NCI-H82 treated with DMSO at 0.1 percent for 48 hours (cell line): ENCODE data around the gene HEXB.
"Not testable (repeated sequence)": the region's sequence is repeated elsewhere in the genome, so short reads cannot be mapped to it uniquely, and the experiment has no call there.

Source experiments
- DNase-seq: peaks from one replicate; lab custom pipeline; 2025; ENCODE audit not compliant: unreplicated experiment; lab: John Stamatoyannopoulos, UW

HEXB gene

GRCh38 chr5:74725331-74725730 lies 40.3 kb downstream of the HEXB start:
- DNase-seq: no peak

- DNase-seq: no peak
Observed at GRCh38 chr5:74736759-74737158, 51.7 kb downstream of the HEXB start.

- no peak for DNase-seq
Observed at GRCh38 chr5:74738406-74738805, 53.4 kb downstream of the HEXB start.

- DNase-seq: not testable (repeated sequence)
Observed at GRCh38 chr5:74748742-74749141, 63.7 kb downstream of the HEXB start.

- no peak for DNase-seq
Observed at GRCh38 chr5:74761241-74761640, 76.2 kb downstream of the HEXB start.

- DNase-seq: no peak
Observed at GRCh38 chr5:74762599-74762998, 77.6 kb downstream of the HEXB start.

- DNase-seq: no peak
Observed at GRCh38 chr5:74763504-74763903, 78.5 kb downstream of the HEXB start.

- no peak for DNase-seq
Observed at GRCh38 chr5:74765201-74765600, 80.2 kb downstream of the HEXB start.

GRCh38 chr5:74765929-74766328 lies 80.9 kb downstream of the HEXB start:
- no peak for DNase-seq

- peak; percentile 13 for DNase-seq
Observed at GRCh38 chr5:74766418-74766848, 81.4 kb downstream of the HEXB start.

- peak; percentile 67 for DNase-seq
Observed at GRCh38 chr5:74766849-74767578, 82.0 kb downstream of the HEXB start, which contains the start of the genes GFM2 and NSA2. Gene GFM2 (minus strand): TSS chr5:74767117. CDS start chr5:74763742, 3,375 bp downstream. Gene NSA2 (plus strand): TSS chr5:74767249. CDS start chr5:74767361, 112 bp downstream.

- no peak for DNase-seq
Observed at GRCh38 chr5:74767579-74767913, 82.5 kb downstream of the HEXB start.
